Astrocyte of the cerebellum (primary cell): Measurements from ENCODE around the gene ALDH1A1.

ENCODE experiments used
- DNase-seq: peaks from one replicate; pipeline ENCODE4 v3.0.0-alpha.2; 2011; ENCODE audit warnings: low read depth
- H3K4me3 ChIP-seq: 2 replicates; pipeline ENCODE4 v1.5.1; 2011; ENCODE audit warnings: mild to moderate bottlenecking, low read depth, low read length, moderate library complexity
- CTCF ChIP-seq: IDR thresholded peaks from 2 replicates; pipeline ENCODE4 v1.5.1; 2012; ENCODE audit warnings: low read length, low read depth, moderate library complexity, mild to moderate bottlenecking; ENCODE audit errors: missing control alignments
- in situ Hi-C: cut with HindIII; loops from 2 replicates; pipeline ENCODE4 v1.10.0; 2017; ENCODE audit warnings: low sequenced_read_pairs

ALDH1A1 gene

GRCh38 chr9:72952914-72953313 is at the start of gene ALDH1A1:
Gene ALDH1A1 (minus strand): TSS chr9:72953053. CDS start chr9:72953000, 53 bp downstream.
- no peak for TF ChIP-seq CTCF
- DNase-seq: no peak
- in situ Hi-C loops: loop anchor here (5.0 kb wide), 1 partner anchor 44 kb away; no protein-coding TSS in a partner anchor
- H3K4me3 ChIP-seq: no peak within 1 kb of the TSS

- in situ Hi-C loops: no loop called here
- no peak overlapping the region for H3K4me3 ChIP-seq
- no peak for TF ChIP-seq CTCF
- no peak for DNase-seq
Measured at GRCh38 chr9:73001860-73002259, 49.0 kb upstream of the ALDH1A1 start.

GRCh38 chr9:72998363-72998762 is 45.5 kb upstream of the ALDH1A1 start:
- H3K4me3 ChIP-seq: no peak overlapping the region
- no peak for DNase-seq
- in situ Hi-C loops: loop anchor here (5.0 kb wide), 1 partner anchor 46 kb away; the partner anchor contains the start of gene ALDH1A1
- no peak for TF ChIP-seq CTCF

GRCh38 chr9:72997387-72997995 is 44.6 kb upstream of the ALDH1A1 start:
- no peak for TF ChIP-seq CTCF
- no peak overlapping the region for H3K4me3 ChIP-seq
- in situ Hi-C loops: loop anchor here (5.0 kb wide), 1 partner anchor 45 kb away; the partner anchor contains the start of gene ALDH1A1
- DNase-seq: no peak

- TF ChIP-seq CTCF: no peak
- no peak for DNase-seq
- in situ Hi-C loops: loop anchor here (5.0 kb wide), 1 partner anchor 44 kb away; the partner anchor contains the start of gene ALDH1A1
- no peak overlapping the region for H3K4me3 ChIP-seq
Measured at GRCh38 chr9:72996684-72997314, 43.9 kb upstream of the ALDH1A1 start.

- TF ChIP-seq CTCF: no peak
- no peak overlapping the region for H3K4me3 ChIP-seq
- DNase-seq: no peak
- in situ Hi-C loops: loop anchor here (5.0 kb wide), 1 partner anchor 44 kb away; the partner anchor contains the start of gene ALDH1A1
Measured at GRCh38 chr9:72996114-72996513, 43.3 kb upstream of the ALDH1A1 start.
